NCI-H1436 treated with DMSO at 0.1 percent for 48 hours (cell line): ENCODE measurements around the gene MCL1.

Source experiments
- DNase-seq: peaks from one replicate; lab custom pipeline; 2025; lab: John Stamatoyannopoulos, UW

Gene MCL1

GRCh38 chr1:150537732-150538684 lies 41.4 kb downstream of the MCL1 start:
- no peak for DNase-seq

- DNase-seq, result no peak
These were observed 42.3 kb downstream of the MCL1 start for GRCh38 chr1:150536836-150537731.

GRCh38 chr1:150535511-150536287 lies 43.7 kb downstream of the MCL1 start:
- DNase-seq, result no peak

- DNase-seq, result no peak
These were observed 45.4 kb downstream of the MCL1 start for GRCh38 chr1:150534002-150534401.

- no peak for DNase-seq
These were observed 46.5 kb downstream of the MCL1 start for GRCh38 chr1:150532860-150533259.

GRCh38 chr1:150530491-150531159 lies 48.8 kb downstream of the MCL1 start:
- no peak for DNase-seq

GRCh38 chr1:150529017-150529416 lies 50.4 kb downstream of the MCL1 start:
- DNase-seq, result no peak

GRCh38 chr1:150528196-150528595 lies 51.2 kb downstream of the MCL1 start:
- DNase-seq, result no peak

- DNase-seq, result no peak
These were observed 54.1 kb downstream of the MCL1 start for GRCh38 chr1:150525348-150525747.
